PC-3 (cell line): Measurements from ENCODE around the gene ZFP62. TPM values are rescaled to one million over a fixed set of nuclear protein-coding genes. Genes with fewer than 3 reads are reported as not detected.

Source experiments
- ATAC-seq: fragments of 200-7000 bp; cut with Tn5 transposase; 2 replicates; pipeline ENCODE4 v1.9.1; 2020; ENCODE audit warnings: mild to moderate bottlenecking, moderate library complexity
- Bru-seq: library from RNA; stranded (reverse); fragments of 400-500 nt; gene quantifications from one replicate; lab custom pipeline; 2021; lab: Mats Ljungman, UMichigan
- BruChase-seq, 2 experiments: library from RNA; stranded (reverse); fragments of 400-500 nt; gene quantifications; one replicate each; lab custom pipeline; 2021; lab: Mats Ljungman, UMichigan
- BruUV-seq: library from RNA; stranded (reverse); fragments of 400-500 nt; replicated peaks from 2 replicates; lab custom pipeline; 2021; lab: Mats Ljungman, UMichigan
- CTCF ChIA-PET: fragments of 300-600 bp; sonication (Branson Sonifier 250); formaldehyde crosslinking; loops from one replicate; lab custom pipeline; 2022; ENCODE audit warnings: antibody characterized with exemption; lab: Charles Lee
- POLR2A ChIA-PET: fragments of 300-600 bp; sonication (Branson Sonifier 250); formaldehyde crosslinking; loops from one replicate; lab custom pipeline; 2022; ENCODE audit warnings: antibody characterized with exemption; ENCODE audit not compliant: unreplicated experiment; lab: Charles Lee
- DNase-seq: peaks from one replicate; pipeline ENCODE4 v3.0.0-alpha.2; 2015
- H2AFZ ChIP-seq: fragments of 300-600 bp; sonication (generic); 2 replicates; pipeline ENCODE4 v1.6.0; 2016; ENCODE audit warnings: antibody characterized with exemption, low read length
- H3F3A ChIP-seq: fragments of 300-600 bp; sonication (generic); one replicate; pipeline ENCODE4 v1.6.0; 2017; ENCODE audit warnings: antibody characterized with exemption, low read length, control low read depth, mild to moderate bottlenecking; ENCODE audit not compliant: unreplicated experiment
- H3K27ac ChIP-seq: fragments of 300-600 bp; sonication (generic); 2 replicates; pipeline ENCODE4 v1.5.1; 2016; ENCODE audit warnings: mild to moderate bottlenecking, low read length
- H3K27me3 ChIP-seq: fragments of 300-600 bp; sonication (generic); 2 replicates; pipeline ENCODE4 v1.6.1; 2016; ENCODE audit warnings: low read length, mixed read lengths
- H3K36me3 ChIP-seq: fragments of 300-600 bp; sonication (generic); 2 replicates; pipeline ENCODE4 v1.6.1; 2016; ENCODE audit warnings: low read depth, mixed run types, low read length, mixed read lengths
- H3K4me1 ChIP-seq: fragments of 300-600 bp; sonication (generic); 2 replicates; pipeline ENCODE4 v1.5.1; 2016; ENCODE audit warnings: low read length; ENCODE audit not compliant: insufficient read depth
- H3K4me2 ChIP-seq: fragments of 300-600 bp; sonication (generic); 2 replicates; pipeline ENCODE4 v1.6.0; 2016; ENCODE audit warnings: low read length
- H3K4me3 ChIP-seq: fragments of 300-600 bp; sonication (generic); 2 replicates; pipeline ENCODE4 v1.5.1; 2016; ENCODE audit warnings: mild to moderate bottlenecking, low read length, mixed read lengths
- H3K79me2 ChIP-seq: fragments of 300-600 bp; sonication (generic); 2 replicates; pipeline ENCODE4 v1.6.1; 2017; ENCODE audit warnings: low read length, mixed read lengths
- H3K9ac ChIP-seq: fragments of 300-600 bp; sonication (generic); 2 replicates; pipeline ENCODE4 v1.6.0; 2016; ENCODE audit warnings: mild to moderate bottlenecking, low read length
- H3K9me2 ChIP-seq: fragments of 300-600 bp; sonication (generic); replicated peaks from 2 replicates; pipeline ENCODE4 v1.6.1; 2016; ENCODE audit warnings: mixed run types, low read length, mixed read lengths
- H3K9me3 ChIP-seq: fragments of 300-600 bp; sonication (generic); 2 replicates; pipeline ENCODE4 v1.6.1; 2016; ENCODE audit warnings: low read length, mixed read lengths
- H4K20me1 ChIP-seq: fragments of 300-600 bp; sonication (generic); 2 replicates; pipeline ENCODE4 v1.6.1; 2016; ENCODE audit warnings: low read length, mixed read lengths
- EZH2 ChIP-seq: fragments of 300-600 bp; sonication (generic); IDR thresholded peaks from one replicate; pipeline ENCODE4 v1.6.1; 2017; ENCODE audit warnings: antibody characterized with exemption, mild to moderate bottlenecking, low read length; ENCODE audit not compliant: unreplicated experiment
- EZH2phosphoT487 ChIP-seq: fragments of 300-600 bp; sonication (generic); IDR thresholded peaks from 2 replicates; pipeline ENCODE4 v1.6.1; 2018; ENCODE audit warnings: mild to moderate bottlenecking, antibody characterized with exemption, low read length, borderline replicate concordance
- intact Hi-C: fragments of 100-400 bp; cut with micrococcal nuclease; formaldehyde crosslinking; loops from 2 replicates; pipeline ENCODE4 v1.9.0; 2023
- long read RNA-seq: library from polyadenylated mRNA; unstranded; transcript quantifications from one replicate; pipeline ENCODE4 v2.0.0, GENCODE V29; 2021; ENCODE audit not compliant: unreplicated experiment
- total RNA-seq: library from RNA; depleted of rRNA; stranded (reverse); fragments of >200 nt; gene quantifications from 2 replicates; pipeline ENCODE4 v1.2.3, GENCODE V29; 2014; rRNA removed
- TF ChIP-seq, protein P1 (sequence below): fragments of 300-600 bp; sonication (generic); conservative IDR thresholded peaks from 2 replicates; pipeline ENCODE4 v1.5.1; 2017; ENCODE audit warnings: antibody characterized with exemption, low read depth, mild to moderate bottlenecking, low read length

ZFP62 gene
- total RNA-seq (16.6 and 24.3 TPM in 2 replicates), Bru-seq, nascent RNA (percentile 90 among the genes with signal in this experiment), BruChase-seq, experiment 1, labeled RNA remaining after a 6-hour chase (percentile 89 among the genes with signal in this experiment), BruChase-seq, experiment 2, labeled RNA remaining after a 2-hour chase (percentile 93 among the genes with signal in this experiment)
- long read RNA-seq, full-length matches to known transcripts, result 29 of 58 reads
- long read RNA-seq, partial matches to known transcripts, result 6 of 58 reads
- long read RNA-seq, other reads (novel, unspliced or antisense), result 23 of 58 reads

DNA sequence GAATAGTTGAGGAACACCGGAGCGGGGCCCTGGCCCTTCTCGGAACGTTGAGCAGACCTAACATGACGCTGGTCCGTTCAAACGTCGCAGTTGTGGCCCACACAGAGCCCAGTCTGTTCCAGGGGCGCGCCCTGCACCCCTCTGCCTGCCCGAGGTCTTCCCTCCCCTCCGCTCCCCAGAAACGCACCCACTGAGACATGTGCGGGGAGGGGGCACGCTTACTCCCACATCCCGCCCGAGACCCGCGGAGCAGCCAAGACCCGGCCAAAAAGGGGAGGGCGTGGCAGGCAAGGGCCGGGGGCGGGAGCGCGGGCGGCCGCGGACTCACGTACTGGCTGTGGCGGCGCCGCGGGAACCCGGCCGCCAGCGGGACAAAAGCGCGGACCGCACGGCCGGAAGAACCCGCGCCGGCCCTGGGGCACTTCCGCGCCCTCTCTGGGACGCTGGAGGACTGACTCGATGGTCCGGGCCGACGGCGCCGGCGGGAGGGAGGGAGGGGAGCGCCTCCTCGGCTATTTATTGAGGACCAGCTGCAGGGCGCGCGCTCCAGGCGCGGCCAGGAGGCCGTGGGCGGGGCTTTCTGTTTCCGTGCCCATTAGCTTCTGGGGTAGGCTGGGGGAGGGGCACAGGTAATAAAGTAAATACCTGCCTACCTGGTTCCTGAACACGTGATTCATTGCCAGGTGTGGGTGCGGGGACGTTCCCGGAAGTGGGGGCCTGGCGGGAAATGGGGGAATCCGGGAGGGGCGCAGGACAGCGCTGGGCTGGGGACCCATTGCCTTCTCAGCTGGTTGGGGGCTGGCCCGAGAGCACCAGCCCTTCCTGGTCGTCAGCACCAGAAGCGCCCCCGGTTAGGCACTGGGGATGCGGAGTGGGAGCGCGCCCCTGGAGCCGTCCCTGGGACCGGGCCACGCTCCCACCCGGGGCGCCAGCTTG is at the start of gene ZFP62:
ZFP62 (minus strand) TSS at position 390 of the 936 bp plus-strand sequence; CDS start at position 333, 57 bp downstream.
- H3K27ac ChIP-seq, result peak within 1 kb of the TSS; percentile 76
- peak; percentile 94 for ATAC-seq
- peaks cover 29% of the 10 kb centered on the region for H3K79me2 ChIP-seq
- H3K36me3 ChIP-seq, result peaks cover 3% of the 10 kb centered on the region; the same call in 1 of the 2 replicates
- peak within 1 kb of the TSS; percentile 100 for H2AFZ ChIP-seq
- no peak for TF ChIP-seq EZH2phosphoT487
- TF ChIP-seq, protein P1, sequence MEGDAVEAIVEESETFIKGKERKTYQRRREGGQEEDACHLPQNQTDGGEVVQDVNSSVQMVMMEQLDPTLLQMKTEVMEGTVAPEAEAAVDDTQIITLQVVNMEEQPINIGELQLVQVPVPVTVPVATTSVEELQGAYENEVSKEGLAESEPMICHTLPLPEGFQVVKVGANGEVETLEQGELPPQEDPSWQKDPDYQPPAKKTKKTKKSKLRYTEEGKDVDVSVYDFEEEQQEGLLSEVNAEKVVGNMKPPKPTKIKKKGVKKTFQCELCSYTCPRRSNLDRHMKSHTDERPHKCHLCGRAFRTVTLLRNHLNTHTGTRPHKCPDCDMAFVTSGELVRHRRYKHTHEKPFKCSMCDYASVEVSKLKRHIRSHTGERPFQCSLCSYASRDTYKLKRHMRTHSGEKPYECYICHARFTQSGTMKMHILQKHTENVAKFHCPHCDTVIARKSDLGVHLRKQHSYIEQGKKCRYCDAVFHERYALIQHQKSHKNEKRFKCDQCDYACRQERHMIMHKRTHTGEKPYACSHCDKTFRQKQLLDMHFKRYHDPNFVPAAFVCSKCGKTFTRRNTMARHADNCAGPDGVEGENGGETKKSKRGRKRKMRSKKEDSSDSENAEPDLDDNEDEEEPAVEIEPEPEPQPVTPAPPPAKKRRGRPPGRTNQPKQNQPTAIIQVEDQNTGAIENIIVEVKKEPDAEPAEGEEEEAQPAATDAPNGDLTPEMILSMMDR, result 0 out of 2 replicates have a peak, but pooled peaks have one; percentile 15
- TF ChIP-seq EZH2, result no peak
- H3F3A ChIP-seq, result no peaks in the 10 kb centered on the region
- ChIA-PET CTCF (interaction anchor here (0.5 kb wide), 1 partner anchor 77 kb away, joined by 4 read pairs; no protein-coding TSS in a partner anchor), POLR2A (interaction anchor here (0.7 kb wide), 1 partner anchor 141 kb away, joined by 5 read pairs; no protein-coding TSS in a partner anchor)
- no peaks in the 10 kb centered on the region for H4K20me1 ChIP-seq
- H3K4me1 ChIP-seq, result peaks cover 21% of the 10 kb centered on the region
- no peaks in the 10 kb centered on the region for H3K27me3 ChIP-seq
- H3K9me3 ChIP-seq, result no peaks in the 10 kb centered on the region
- no TSS peak for BruUV-seq
- DNase-seq, result peak; percentile 98
- peak within 1 kb of the TSS; percentile 99 for H3K4me3 ChIP-seq
- peak within 1 kb of the TSS; percentile 98 for H3K9ac ChIP-seq
- H3K9me2 ChIP-seq, result no peaks in the 10 kb centered on the region
- H3K4me2 ChIP-seq, result peak within 1 kb of the TSS; percentile 88
- intact Hi-C loops, result loop anchor here (1.0 to 2.0 kb wide), 6 partner anchors 30 to 292 kb away; partner anchors contain the start of gene MGAT1

DNA sequence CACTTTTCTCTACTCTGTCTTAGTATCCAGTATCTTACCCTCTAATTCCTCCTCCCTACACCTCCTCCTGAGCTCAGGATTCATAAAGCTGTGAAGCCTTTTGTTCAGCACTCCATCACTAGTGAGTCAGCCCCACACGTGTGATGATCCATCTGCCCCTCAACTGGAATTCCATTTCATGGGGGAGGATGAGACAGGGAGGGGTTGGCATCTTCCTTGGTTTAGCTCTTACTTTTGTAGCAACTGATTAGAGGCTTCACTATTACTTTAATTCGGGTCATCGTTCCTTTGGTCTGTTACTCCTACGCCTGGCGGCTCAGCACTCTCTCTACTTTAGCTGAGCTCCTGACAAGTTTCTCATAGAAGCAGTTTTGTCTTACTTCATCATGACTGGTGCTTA is 49.7 kb upstream of the ZFP62 start:
- CTCF ChIA-PET, result interaction anchor here (0.5 kb wide), 1 partner anchor 267 kb away, joined by 5 read pairs; no protein-coding TSS in a partner anchor
- intact Hi-C loops, result no loop called here
- Histone ChIP-seq H3F3A (no peaks in the 10 kb centered on the region), H3K9me3 (0 out of 2 replicates have a peak, but pooled peaks cover 8% of the 10 kb centered on the region), H3K27ac (no peak overlapping the region), H3K4me1 (peaks cover 5% of the 10 kb centered on the region), H3K4me3 (no peak overlapping the region), H3K36me3 (no peaks in the 10 kb centered on the region), H3K9ac (no peak overlapping the region), H4K20me1 (no peaks in the 10 kb centered on the region), H3K4me2 (no peak overlapping the region), H3K79me2 (no peaks in the 10 kb centered on the region), H3K9me2 (no peaks in the 10 kb centered on the region), H3K27me3 (no peaks in the 10 kb centered on the region), H2AFZ (no peak overlapping the region)
- ATAC-seq (no peak), DNase-seq (peak; percentile 36)
- TF ChIP-seq EZH2, result no peak
- TF ChIP-seq, protein P1, result no peak
- TF ChIP-seq EZH2phosphoT487, result no peak
- POLR2A ChIA-PET, result no interaction called here
- BruUV-seq, result no TSS peak
